ENCODE measurements around the gene RPS19. TPM values are rescaled to one million over a fixed set of nuclear protein-coding genes. Genes with fewer than 3 reads are reported as not detected.

The RPS19 gene
- total RNA-seq, 2 donors from 2014 or later = 454 to 832 TPM

DNA sequence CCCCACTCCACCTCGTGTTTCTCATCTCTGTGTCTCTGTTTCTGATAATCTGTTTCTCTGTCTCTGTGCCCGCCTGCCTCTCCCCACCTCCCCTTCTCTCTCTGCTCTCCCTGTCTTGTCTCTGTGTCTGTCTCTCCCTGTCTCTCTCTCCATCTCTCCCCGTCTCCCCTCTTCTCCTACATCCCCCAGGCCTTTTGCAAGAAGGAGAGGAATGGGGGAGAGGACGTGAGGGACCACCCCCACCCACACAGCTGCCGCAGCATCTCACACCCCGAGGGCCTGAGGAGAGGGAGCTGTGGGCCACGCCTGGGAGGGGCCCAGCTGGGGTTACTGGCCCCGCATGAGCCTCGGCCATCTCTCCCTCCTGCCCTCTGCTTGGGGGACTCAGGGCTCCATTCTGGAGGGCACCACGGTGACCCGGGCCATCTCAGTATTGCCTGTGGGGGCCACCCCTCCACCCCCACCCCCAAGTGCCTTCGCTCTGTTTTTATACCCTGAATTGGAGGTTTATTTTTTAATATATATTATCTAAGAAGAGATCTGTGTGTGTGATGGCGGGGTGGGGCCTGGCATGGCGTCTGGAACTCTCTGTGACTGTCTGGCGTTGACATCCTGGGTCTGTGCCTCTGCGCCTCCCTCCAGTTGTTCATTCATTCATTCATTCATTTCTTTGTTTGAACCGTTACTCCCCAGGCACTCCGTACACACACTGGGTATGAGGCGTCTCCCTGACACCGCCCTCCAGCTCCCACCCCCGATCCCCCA lies 47.0 kb downstream of the RPS19 start:
- no peaks in the 10 kb centered on the region for H3K27me3 ChIP-seq
- DNase-seq (no peak), ATAC-seq (no peak)
- TF ChIP-seq, protein P1, sequence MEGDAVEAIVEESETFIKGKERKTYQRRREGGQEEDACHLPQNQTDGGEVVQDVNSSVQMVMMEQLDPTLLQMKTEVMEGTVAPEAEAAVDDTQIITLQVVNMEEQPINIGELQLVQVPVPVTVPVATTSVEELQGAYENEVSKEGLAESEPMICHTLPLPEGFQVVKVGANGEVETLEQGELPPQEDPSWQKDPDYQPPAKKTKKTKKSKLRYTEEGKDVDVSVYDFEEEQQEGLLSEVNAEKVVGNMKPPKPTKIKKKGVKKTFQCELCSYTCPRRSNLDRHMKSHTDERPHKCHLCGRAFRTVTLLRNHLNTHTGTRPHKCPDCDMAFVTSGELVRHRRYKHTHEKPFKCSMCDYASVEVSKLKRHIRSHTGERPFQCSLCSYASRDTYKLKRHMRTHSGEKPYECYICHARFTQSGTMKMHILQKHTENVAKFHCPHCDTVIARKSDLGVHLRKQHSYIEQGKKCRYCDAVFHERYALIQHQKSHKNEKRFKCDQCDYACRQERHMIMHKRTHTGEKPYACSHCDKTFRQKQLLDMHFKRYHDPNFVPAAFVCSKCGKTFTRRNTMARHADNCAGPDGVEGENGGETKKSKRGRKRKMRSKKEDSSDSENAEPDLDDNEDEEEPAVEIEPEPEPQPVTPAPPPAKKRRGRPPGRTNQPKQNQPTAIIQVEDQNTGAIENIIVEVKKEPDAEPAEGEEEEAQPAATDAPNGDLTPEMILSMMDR (IDR thresholded peaks at IDR 0.05) = no peak
- no peak for TF ChIP-seq POLR2A (IDR thresholded peaks at IDR 0.05)
- intact Hi-C loops (cut with DNase I) = no loop called here
- WGBS, 2 donors = 84 to 89% methylated on average over 19 to 20 of the region's 21 CpGs
- no peak overlapping the region for H3K27ac ChIP-seq
- peaks cover 12% of the 10 kb centered on the region for H3K4me1 ChIP-seq
- H3K9me3 ChIP-seq = no peaks in the 10 kb centered on the region
- H3K36me3 ChIP-seq (replicated peaks in 1 of 2; ENCODE audit: insufficient read depth in 1 of 2, low read depth in 2 of 2) = peaks cover 0 to 28% of the 10 kb centered on the region in 2 donors
- H3K4me3 ChIP-seq = no peak overlapping the region

DNA sequence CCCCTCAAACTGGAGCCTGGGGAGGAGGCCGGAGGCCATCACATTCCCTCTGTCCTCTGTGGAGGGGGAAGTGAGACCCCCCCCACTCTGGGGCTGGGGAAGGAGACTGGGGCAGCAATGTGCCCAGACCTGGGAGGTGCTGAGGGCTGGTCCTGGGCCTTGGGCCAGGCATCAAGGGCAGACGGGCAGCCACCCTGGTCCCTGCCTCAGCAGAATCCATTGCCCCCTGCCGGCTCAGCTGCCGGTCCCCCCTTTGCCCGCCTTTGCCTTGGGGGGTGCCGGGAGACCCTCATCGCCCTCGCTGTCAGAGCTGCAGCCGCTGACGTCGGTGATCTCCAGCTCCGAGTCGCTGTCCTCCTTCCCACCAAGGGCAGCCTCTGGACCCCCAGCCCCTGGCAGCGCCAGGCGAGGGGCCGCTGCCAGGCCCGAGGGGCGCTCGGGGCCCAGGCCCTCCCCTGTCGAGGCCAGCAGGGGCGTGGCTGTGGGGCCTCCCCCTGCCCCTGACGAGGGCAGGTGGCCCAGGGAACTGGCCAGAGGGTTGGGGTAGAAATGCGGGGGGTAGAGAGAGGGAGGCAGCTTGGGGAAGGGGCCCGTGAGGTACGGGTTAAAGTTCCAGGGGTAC lies 48.0 kb downstream of the RPS19 start:
- no peak for TF ChIP-seq POLR2A (IDR thresholded peaks at IDR 0.05)
- TF ChIP-seq, protein P1 (IDR thresholded peaks at IDR 0.05) = no peak
- no peak for ATAC-seq
- H3K27me3 ChIP-seq = no peaks in the 10 kb centered on the region
- no peak for DNase-seq
- H3K9me3 ChIP-seq = no peaks in the 10 kb centered on the region
- peaks cover 12% of the 10 kb centered on the region for H3K4me1 ChIP-seq
- intact Hi-C loops (cut with DNase I) = no loop called here
- no peak overlapping the region for H3K27ac ChIP-seq
- no peak overlapping the region for H3K4me3 ChIP-seq
- 63 to 79% methylated on average over 4 to 25 of the region's 25 CpGs for WGBS, 2 donors
- peaks cover 0 to 18% of the 10 kb centered on the region in 2 donors for H3K36me3 ChIP-seq (replicated peaks in 1 of 2; ENCODE audit: insufficient read depth in 1 of 2, low read depth in 2 of 2)

DNA sequence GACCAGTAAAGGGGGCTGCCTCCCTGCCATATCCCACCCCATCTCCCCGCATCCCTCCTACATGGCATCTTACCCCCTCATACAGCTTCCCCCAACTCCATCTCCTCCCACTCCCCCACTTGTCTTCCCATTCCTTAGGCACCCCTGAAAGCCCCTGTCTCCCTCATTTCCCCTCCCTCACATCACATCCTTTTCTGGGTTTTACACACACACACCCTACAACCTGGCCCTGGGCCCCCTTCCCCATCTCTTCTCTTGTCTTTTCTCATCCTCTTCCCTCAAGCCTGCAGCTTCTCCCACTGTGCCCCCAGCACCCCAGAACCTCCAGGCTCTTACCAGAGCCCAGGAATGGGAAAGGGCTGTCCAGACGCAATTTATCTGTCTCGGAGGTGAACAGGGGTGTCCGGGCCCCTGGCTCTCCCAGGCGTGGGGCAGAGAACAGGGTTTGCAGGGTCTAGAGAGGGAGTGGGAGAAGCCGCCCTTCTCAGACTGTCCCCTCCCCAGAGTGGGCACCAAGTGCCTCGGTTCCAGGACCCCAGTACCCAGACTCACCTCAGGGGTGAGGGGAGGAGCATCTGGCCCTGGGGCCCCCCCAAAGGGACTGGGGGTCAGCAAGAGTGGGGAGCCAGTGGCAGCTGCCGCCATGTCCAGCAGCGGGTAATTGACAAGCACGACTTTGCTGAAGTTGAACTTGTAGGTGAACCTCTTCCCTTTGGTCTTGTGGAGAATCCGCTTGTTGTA lies 48.8 kb downstream of the RPS19 start:
- peaks cover 0 to 12% of the 10 kb centered on the region in 2 donors for H3K36me3 ChIP-seq (replicated peaks in 1 of 2; ENCODE audit: insufficient read depth in 1 of 2, low read depth in 2 of 2)
- H3K4me1 ChIP-seq = peaks cover 10% of the 10 kb centered on the region
- no peak overlapping the region for H3K4me3 ChIP-seq
- no peak for TF ChIP-seq POLR2A (IDR thresholded peaks at IDR 0.05)
- TF ChIP-seq, protein P1 (IDR thresholded peaks at IDR 0.05) = no peak
- no peak for DNase-seq
- ATAC-seq = no peak
- 59 to 70% methylated on average over 8 to 11 of the region's 11 CpGs for WGBS, 2 donors
- H3K9me3 ChIP-seq = no peaks in the 10 kb centered on the region
- no peak overlapping the region for H3K27ac ChIP-seq
- peaks cover 0 to 4% of the 10 kb centered on the region in 2 donors for H3K27me3 ChIP-seq
- intact Hi-C loops (cut with DNase I) = no loop called here

DNA sequence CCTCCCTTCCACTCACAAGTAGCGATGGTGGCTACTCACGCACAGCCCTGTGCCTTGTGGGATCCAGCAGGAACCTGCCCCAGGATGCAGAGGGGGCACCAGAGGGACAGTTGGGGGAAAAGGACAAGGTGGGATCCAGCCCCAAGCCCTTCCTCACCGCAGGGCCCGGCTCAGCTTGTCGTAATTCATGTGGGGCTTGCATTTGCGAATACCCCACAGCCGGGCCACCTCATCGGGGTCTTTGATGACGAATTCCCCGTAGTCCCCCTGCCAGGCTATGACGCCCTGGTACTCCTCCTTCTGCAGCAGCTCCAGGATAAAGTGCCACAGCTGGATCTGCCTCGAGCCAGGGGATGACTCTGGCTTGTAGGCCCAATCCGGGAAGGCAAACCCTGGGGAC lies 49.7 kb downstream of the RPS19 start:
- peaks cover 2% of the 10 kb centered on the region for H3K4me1 ChIP-seq
- TF ChIP-seq, protein P1 (IDR thresholded peaks at IDR 0.05) = no peak
- no peak for TF ChIP-seq POLR2A (IDR thresholded peaks at IDR 0.05)
- H3K27me3 ChIP-seq = peaks cover 0 to 8% of the 10 kb centered on the region in 2 donors
- no peak overlapping the region for H3K27ac ChIP-seq
- WGBS, 2 donors = 62 to 75% methylated on average over 6 to 13 of the region's 13 CpGs
- H3K36me3 ChIP-seq (replicated peaks in 1 of 2; ENCODE audit: insufficient read depth in 1 of 2, low read depth in 2 of 2) = peaks cover 0 to 10% of the 10 kb centered on the region in 2 donors
- no peak for ATAC-seq
- no peak for DNase-seq
- no peak overlapping the region for H3K4me3 ChIP-seq
- intact Hi-C loops (cut with DNase I) = no loop called here
- no peaks in the 10 kb centered on the region for H3K9me3 ChIP-seq
